Forelimb muscle (tissue), 1 donor: ENCODE data around the gene C21orf58. TPM values are rescaled to one million over a fixed set of nuclear protein-coding genes. Genes with fewer than 3 reads are reported as not detected.
A peak's percentile ranks its signal among the peaks of the same experiment; 100 is the strongest.

Experiments used
- DNase-seq: peaks from one replicate; pipeline ENCODE4 v3.0.0-alpha.2; 2013; ENCODE audit warnings: low read depth
- polyA plus RNA-seq: library from polyadenylated mRNA; unstranded; fragments of 120-200 nt; gene quantifications from one replicate; pipeline ENCODE4 v1.2.1, GENCODE V29; 2013; ENCODE audit not compliant: insufficient read length

The C21orf58 gene
- polyA plus RNA-seq, 1 donor = 8.2 TPM

DNA sequence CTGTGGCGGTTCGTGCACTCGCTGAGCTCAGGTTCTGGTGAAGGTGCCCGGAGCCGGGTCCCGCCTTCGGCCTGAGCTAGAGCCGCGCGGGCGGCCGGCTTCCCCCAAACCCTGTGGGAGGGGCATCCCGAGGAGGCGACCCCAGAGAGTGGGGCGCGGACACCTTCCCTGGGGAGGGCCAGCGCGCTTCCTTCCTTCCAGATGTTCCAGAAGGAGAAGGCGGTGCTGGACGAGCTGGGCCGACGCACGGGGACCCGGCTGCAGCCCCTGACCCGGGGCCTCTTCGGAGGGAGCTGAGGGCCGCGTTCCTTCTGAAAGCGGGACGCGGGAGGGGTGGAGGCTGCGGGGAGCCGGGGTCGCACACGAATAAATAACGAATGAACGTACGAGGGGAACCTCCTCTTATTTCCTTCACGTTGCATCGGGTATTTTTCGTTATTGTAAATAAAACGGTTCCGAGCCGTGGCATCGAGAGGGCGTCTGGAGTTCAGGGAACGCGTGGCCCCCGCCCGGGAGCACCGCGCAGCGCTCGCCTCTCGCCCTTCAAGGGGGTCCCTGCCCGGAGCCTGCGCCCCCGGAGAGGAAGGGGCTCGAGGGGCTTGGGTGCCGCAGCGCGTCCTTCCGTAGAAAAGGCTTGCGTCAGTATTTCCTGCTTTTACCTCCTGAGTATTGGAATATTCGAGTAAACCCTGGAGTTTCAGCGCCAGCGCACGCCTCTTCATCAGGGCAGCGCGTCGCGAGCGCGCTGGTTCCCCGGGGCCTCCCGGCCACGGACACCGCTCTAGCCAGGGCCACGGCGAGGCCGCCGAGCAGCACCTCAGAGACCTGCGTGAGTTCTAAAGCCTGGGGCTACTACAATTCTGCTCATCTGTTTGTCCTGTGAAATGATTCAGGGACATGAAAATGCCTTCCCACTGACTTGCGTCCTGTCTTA is 26.1 kb downstream of the C21orf58 start:
- DNase-seq = no peak

DNA sequence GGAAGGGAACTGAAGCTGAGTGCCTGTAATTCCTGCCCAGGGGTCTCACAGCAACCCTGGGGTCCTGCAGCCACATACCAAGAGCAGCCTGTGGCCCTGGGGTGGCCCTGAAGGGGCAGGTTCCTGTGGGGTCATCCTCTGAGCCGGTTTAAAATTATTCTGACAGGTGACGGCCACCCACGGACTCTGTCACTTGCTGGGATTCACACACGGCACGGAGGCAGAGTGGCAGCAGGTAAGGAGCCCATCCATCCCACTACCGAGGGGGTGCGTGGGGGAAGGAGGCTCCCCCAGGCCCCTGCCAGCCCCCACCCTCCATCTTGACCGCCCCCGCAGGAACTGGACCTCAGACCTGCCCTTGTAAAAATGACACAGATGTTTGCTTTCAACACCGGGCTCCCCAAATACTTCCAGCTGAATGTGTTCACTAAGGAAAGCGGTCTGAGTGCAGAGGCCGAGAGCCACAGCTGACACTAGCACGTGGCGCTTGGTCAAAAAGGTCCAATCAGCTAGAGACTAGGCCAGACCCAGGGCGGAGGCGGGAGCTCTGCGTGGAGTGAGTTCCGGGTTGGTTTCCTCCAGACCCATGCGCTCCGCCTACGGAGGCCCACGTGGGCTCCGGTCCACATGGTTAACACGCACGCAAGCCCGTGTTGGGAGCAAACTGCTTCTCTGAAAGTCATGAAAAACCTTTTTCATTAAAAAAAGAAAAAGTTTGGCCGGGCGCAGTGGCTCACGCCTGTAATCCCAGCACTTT is 27.5 kb downstream of the C21orf58 start:
- peak; percentile 74 for DNase-seq

- DNase-seq = no peak
Measured at GRCh38 chr21:46295177-46295770, 28.4 kb downstream of the C21orf58 start.

DNA sequence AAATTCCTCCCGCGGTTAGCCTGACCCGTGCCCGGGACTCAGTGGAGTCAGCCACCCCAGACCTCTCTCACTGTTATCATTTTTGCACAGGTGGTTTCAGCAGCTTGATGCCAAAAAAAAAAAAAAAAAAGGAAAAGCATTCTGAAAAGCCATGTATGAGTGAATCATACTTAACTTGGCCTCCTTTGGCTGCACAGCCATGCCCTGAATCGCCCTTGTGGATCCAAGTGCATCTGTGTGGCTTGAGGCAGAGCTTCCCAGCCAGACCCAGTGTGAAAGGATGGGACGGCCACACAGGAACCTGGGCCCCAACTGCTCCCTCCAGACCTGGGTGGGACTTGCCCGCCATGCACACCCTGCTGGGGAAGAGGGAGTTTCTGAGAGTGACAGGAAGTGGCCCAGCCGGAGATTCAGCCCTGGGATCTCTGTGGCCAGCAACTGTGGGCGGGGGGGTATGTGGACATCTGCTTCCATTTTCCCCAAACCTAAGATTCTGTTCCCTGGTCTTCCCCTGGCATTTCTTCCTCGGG is 29.0 kb downstream of the C21orf58 start:
- DNase-seq = no peak

DNA sequence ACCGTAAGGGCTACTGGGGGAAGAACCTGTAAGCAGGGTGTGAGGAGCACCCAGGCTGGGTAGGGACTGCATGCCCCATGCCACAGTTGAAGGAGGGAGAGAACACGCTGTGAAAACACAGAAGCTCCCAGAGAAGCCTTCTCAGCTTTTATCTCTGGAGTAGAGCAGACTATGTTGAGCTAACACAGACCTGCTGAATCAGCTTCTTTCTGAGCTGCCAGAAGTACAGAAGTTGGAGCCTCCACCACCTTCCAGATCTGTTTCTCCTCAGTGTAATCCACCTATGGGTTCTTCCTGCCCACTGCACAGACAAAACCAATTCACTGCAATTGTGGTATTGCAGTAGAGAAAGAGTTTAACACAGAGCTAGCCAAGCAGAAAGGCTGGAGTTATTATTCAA is 32.1 kb downstream of the C21orf58 start:
- no peak for DNase-seq

DNA sequence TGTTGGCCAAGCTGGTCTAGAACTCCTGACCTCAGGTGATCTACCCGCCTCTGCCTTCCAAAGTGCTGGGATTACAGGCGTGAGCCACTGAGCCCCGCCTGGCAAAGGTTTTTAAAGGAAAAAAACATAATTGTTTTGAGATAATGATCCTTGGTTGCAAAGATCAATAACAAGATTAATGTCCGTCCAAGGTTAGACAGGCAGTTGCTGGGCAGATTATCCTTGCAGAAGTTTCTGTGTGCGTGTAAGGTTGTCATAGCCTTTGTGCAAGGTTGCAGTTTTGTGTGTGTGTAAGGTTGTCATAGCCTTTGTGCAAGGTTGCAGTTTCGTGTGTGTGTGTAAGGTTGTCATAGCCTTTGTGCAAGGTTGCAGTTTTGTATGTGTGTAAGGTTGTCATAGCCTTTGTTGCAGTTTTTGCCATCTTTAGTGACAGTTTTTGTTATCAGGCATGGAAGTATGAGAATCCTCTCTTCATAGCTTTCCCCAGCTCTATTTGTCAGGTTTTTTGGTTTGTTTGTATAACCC is 34.0 kb downstream of the C21orf58 start:
- DNase-seq = no peak

DNA sequence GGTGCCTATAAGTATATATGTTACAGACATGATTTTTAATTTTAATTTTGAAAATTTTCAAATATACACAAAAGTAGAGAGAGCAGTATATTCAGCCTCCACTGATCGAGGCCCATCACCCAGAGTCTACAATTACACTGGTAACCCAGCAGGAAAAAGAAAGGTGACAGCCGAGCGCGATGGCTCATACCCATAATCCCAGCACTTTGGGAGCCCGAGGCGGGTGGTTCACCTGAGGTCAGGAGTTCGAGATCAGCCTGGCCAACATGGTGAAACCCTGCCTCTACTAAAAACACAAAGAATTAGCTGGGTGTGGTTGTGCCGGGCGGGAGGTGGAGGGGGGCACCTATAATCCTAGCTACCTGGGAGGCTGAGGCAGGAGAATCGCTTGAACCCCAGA is 36.1 kb downstream of the C21orf58 start:
- DNase-seq = no peak

DNA sequence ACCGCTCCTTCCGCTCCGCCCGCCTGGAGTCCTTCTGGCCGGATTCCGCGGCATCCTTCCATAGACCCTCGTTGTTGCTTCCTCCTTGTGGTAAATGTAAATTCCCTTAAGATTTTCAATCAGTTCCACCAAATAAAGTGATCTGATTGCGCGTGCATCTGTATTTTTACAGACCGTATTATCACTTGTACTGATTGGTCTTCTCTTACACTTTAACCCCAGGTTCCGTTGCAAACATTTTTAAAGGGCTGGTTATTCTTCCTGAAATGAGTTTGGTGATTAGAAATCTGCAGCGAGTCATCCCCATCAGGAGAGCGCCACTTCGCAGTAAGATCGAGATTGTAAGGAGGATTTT is 37.0 kb downstream of the C21orf58 start:
- DNase-seq = no peak

DNA sequence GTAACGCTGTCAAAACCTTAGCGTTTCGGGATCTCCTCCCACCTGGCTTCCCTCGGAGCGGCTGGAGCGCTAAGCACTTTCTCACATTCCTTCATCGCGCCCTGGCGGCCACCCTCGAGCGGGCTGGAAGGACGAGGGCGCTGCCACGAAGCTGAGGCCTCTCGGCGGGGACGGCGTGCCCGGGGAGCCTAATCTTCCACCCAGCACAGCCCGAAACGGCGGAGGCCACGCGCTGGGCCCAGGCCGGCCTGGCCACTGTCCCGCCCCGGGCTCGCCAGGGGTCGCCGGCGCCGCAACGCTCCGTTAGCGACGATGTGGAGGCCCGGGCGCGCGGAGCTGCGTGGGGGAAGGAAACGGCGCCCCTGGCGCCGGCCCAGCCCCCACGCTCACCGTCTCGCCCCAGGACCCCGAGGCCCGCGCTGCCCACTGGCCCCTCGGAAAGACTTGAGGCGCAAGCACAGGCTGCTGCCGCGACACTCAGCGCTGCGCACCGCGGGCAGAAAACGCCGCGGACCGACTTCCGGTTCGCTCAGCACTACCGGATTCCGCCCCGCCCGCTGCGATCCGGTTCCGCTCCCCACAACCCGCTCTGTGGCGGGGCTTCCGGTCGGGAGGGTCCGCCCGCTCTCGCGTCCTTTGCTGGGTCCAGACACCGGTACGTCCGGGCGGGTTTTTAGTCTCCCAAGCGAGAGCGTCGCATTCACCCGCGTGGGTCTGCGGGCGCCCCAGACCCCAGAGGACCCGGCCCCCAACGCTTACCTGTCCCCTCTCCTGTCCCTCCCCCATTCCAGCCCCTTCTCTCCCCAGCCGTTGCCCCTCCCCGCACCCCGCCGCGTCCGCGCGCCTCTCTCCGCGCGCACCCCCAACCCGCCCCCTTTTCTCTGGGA is 37.7 kb downstream of the C21orf58 start, which contains the start of gene YBEY:
Gene YBEY (plus strand): TSS at position 582 of the 887 bp plus-strand sequence. CDS start 572 bp downstream, outside the sequence.
- DNase-seq = peak; percentile 66

GRCh38 chr21:46285206-46285661 is 38.4 kb downstream of the C21orf58 start, which contains the start of gene MCM3AP:
MCM3AP (minus strand) TSS chr21:46285611; CDS start chr21:46285286, 325 bp downstream.
- no peak for DNase-seq

- DNase-seq = no peak
Measured at GRCh38 chr21:46284733-46285132, 38.9 kb downstream of the C21orf58 start.

GRCh38 chr21:46284077-46284644 is 39.5 kb downstream of the C21orf58 start:
- no peak for DNase-seq

- no peak for DNase-seq
Measured at GRCh38 chr21:46274797-46275390, 48.8 kb downstream of the C21orf58 start.

GRCh38 chr21:46273341-46273740 is 50.3 kb downstream of the C21orf58 start:
- DNase-seq = no peak

GRCh38 chr21:46269466-46269865 is 54.2 kb downstream of the C21orf58 start:
- DNase-seq = no peak

DNA sequence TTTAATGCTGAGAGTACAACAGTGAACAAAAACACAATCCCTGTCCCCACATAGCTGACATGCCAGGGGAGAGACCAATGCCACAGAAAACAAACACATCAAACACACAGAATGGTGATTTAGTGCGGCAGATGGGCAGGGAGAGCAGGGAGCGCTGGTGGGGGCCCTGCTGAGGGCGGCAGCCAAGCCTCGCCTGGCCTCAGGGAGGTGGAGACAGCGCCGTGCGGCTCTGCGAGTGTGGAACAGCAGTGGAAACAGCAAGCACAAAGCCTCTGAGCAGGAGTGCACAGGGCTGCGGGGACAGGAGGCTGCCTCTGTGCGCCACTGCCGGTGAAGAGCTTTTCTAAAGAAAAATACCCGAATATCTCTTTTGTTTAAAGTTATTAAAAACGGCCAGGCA is 55.3 kb downstream of the C21orf58 start:
- no peak for DNase-seq

- no peak for DNase-seq
Measured at GRCh38 chr21:46266946-46267345, 56.7 kb downstream of the C21orf58 start.

GRCh38 chr21:46265736-46266525 is 57.7 kb downstream of the C21orf58 start:
- no peak for DNase-seq

DNA sequence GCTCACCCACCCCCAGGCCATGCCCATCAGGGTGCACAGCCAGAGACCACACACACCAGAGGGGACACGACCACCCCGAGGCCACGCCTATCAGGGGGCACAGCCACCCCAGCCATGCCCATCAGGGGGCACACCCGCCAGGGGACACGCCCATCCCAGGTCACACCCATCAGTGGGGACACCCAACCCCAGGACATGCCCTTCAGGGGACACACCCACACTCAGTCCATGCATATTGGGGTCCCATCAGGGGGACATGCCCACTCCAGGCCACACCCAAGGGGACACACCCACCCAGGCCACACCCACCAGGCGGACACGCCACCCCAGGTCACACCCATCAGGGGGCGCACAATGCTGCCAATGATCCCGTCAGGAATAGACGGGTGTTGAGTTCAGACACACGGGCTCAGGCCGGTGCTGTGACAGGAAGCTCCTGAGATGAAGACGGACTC is 59.0 kb downstream of the C21orf58 start:
- no peak for DNase-seq
